Gastrocnemius medialis (tissue), 4 donors: ENCODE measurements around the gene CORO1A. TPM values are rescaled to one million over a fixed set of nuclear protein-coding genes. Genes with fewer than 3 reads are reported as not detected.

Source experiments
- ATAC-seq, 2 donors: fragments of 150-250 bp; one replicate each; pipeline ENCODE4 v1.9.1; 2016
- DNase-seq, 2 donors: peaks; one replicate each; pipeline ENCODE4 v3.0.0-alpha.2; 2019
- H3K27ac ChIP-seq, 4 donors: fragments of 200-600 bp; sonication (generic); 1 replicate in 1 of 4; 2 replicates in 3 of 4; pipeline ENCODE4 v1.5.1; 2016 to 2018; ENCODE audit warnings: mild to moderate bottlenecking in 2 of 4, moderate library complexity in 1 of 4
- H3K27me3 ChIP-seq, 3 donors: fragments of 200-600 bp; sonication (generic) in 2 of 3; 1 replicate in 1 of 3; 2 replicates in 2 of 3; pipeline versions ENCODE4 v1.5.1 to v1.6.0; 2016 to 2019; ENCODE audit warnings: mild to moderate bottlenecking in 1 of 3, moderate library complexity in 1 of 3
- H3K36me3 ChIP-seq, 2 donors: fragments of 200-600 bp; sonication (generic) in 1 of 2; one replicate each; pipeline ENCODE4 v1.5.1; 2017 to 2018
- H3K4me1 ChIP-seq, 2 donors: fragments of 200-600 bp; sonication (generic) in 1 of 2; one replicate each; pipeline ENCODE4 v1.5.1; 2016 to 2017; ENCODE audit warnings: mild to moderate bottlenecking in 2 of 2
- H3K4me3 ChIP-seq, 4 donors: fragments of 200-600 bp; sonication (generic) in 3 of 4; 1 replicate in 1 of 4; 2 replicates in 3 of 4; pipeline ENCODE4 v1.5.1; 2016 to 2019; ENCODE audit warnings: mild to moderate bottlenecking in 2 of 4
- H3K9me3 ChIP-seq, 3 donors: fragments of 200-600 bp; sonication (generic) in 2 of 3; 1 replicate in 1 of 3; 2 replicates in 2 of 3; pipeline ENCODE4 v1.5.1; 2016 to 2019
- CTCF ChIP-seq, 5 experiments: fragments of 450-650 bp in 3 of 5; fragments of 200-600 bp in 2 of 5; sonication (generic) in 2 of 5; IDR thresholded peaks in 4 of 5; conservative IDR thresholded peaks in 1 of 5; 1 replicate in 4 of 5; 2 replicates in 1 of 5; pipeline ENCODE4 v1.5.1; 2016 to 2019; ENCODE audit warnings: antibody characterized with exemption in 5 of 5, mild to moderate bottlenecking in 3 of 5, moderate library complexity in 3 of 5
- POLR2A ChIP-seq, 2 donors: fragments of 450-650 bp; IDR thresholded peaks; one replicate each; pipeline ENCODE4 v1.6.1; 2017; ENCODE audit warnings: antibody characterized with exemption in 2 of 2, mild to moderate bottlenecking in 2 of 2, moderate library complexity in 2 of 2
- in situ Hi-C, 4 donors: fragments of 200-750 bp; cut with MboI; loops; one replicate each; pipeline versions ENCODE4 v1.15.0 to v1.8.0; 2017; ENCODE audit warnings: low sequenced_read_pairs in 4 of 4
- intact Hi-C: fragments of 100-400 bp; cut with DNase I; formaldehyde crosslinking; loops from one replicate; pipeline ENCODE4 v1.15.1; 2023; ENCODE audit warnings: low total_unique reads
- total RNA-seq, 4 donors: library from RNA; depleted of rRNA; stranded (reverse); fragments of >200 nt; gene quantifications; one replicate each; pipeline versions ENCODE4 v1.1.0 to v1.2.3, GENCODE V29; 2016

The CORO1A gene
- total RNA-seq, 4 donors from 2014 or later = 0.44 to 8.9 (median 5.8) TPM

DNA sequence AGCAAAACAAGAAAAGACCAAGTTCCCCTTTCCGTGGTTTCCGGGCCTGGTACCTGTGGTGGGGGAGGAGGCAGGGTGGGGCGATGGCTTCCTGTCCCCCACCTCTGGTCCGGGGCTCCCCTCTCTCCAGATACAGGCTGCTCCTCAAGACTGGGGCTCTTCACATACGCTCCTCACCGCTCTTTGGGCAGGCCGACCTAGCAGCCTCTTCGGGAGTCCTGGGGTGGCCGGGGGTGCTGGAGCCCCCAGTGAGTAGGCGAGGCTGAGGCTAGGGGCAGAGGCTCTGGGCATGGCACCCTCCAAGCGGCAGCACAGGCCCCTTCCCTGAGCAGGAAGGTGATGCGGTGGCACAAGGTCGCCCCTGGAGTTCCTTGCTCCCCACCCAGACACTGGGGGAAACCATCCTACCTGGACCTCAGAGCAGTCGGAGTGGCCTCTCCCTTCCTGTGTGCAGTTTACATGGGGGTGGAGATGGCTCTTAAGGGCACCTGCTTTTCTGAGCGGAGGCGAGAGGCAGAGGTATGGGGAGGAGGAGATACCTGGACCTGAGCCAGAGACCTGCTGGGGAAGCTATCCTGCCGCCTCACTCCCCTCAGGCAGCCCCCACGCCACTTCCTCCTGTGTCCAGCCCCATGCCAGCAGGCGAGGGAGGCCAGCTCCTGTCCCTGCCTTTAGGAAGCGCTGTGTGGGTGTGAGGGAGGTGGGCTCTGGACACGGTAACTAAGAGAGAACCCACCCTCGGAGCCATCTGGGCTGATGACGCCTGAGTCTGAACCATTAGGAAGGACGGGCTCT lies 891 bp downstream of the CORO1A start:
- ATAC-seq = no peak
- no peaks in the 10 kb centered on the region for H3K9me3 ChIP-seq
- H3K4me3 ChIP-seq = peak overlapping the region in 2 of 4 donors; percentile 55 to 61
- TF ChIP-seq POLR2A (IDR thresholded peaks at IDR 0.05) (no peak), CTCF (IDR thresholded peaks at IDR 0.05 in 4 of 5, conservative IDR thresholded peaks at IDR 0.05 in 1 of 5) (no peak)
- H3K27me3 ChIP-seq = no peaks in the 10 kb centered on the region
- no peak overlapping the region for H3K27ac ChIP-seq
- H3K36me3 ChIP-seq = no peaks in the 10 kb centered on the region
- intact Hi-C loops = no loop called here
- peak in 1 of 2 donors; percentile 17 for DNase-seq
- peaks cover 3 to 7% of the 10 kb centered on the region in 2 donors for H3K4me1 ChIP-seq
- in situ Hi-C loops = loop anchor here in 1 of 4 donors (10.0 kb wide), 2 partner anchors 79 to 139 kb away; no protein-coding TSS in a partner anchor

- DNase-seq (no peak), ATAC-seq (no peak)
- Histone ChIP-seq H3K4me3 (peak overlapping the region in 1 of 4 donors; percentile 55), H3K4me1 (peaks cover 3 to 7% of the 10 kb centered on the region in 2 donors), H3K27ac (no peak overlapping the region), H3K27me3 (no peaks in the 10 kb centered on the region), H3K36me3 (no peaks in the 10 kb centered on the region), H3K9me3 (no peaks in the 10 kb centered on the region)
- intact Hi-C loops (no loop called here), in situ Hi-C loops (loop anchor here in 1 of 4 donors (10.0 kb wide), 2 partner anchors 80 to 140 kb away; no protein-coding TSS in a partner anchor)
- TF ChIP-seq POLR2A (IDR thresholded peaks at IDR 0.05) (no peak), CTCF (IDR thresholded peaks at IDR 0.05 in 4 of 5, conservative IDR thresholded peaks at IDR 0.05 in 1 of 5) (no peak)
Observed at GRCh38 chr16:30184891-30185682, 1.7 kb downstream of the CORO1A start.

DNA sequence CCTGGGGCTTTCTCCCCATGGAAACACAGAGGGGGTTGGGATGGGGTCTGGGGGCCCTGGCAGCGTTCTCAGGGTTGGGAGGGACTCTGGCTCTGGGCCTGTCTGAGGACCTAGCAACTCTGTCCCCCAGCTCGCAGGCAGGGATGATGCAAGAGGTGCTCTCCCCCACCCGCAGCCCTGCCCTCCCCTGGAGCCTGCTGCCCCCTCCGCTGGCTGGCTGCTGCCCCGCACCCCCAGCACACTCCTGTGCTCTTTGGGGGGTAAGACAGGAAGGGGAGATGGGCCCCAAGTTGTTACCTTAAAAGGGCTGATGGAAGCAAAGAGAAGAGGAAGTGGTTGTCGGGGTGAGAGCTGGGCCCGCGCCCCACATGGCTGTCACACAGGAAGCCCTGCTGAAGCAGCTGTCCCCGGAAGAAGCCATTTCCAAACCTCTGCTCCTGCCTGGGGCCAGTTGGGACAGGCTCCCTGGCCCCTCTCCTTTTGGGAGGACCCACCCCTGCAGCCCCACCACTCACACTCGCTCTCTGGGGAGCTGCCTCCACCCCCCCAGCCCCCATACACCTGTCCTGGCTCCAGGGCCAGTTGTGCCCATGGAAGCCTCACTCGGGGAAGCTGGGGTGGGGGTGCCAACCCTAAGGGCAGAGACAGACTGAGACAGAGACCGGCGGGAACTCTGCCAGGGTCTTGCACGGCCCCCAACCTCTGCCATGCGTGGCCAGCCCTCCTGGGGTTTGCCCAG lies 2.5 kb downstream of the CORO1A start:
- no peaks in the 10 kb centered on the region for H3K9me3 ChIP-seq
- intact Hi-C loops (no loop called here), in situ Hi-C loops (loop anchor here in 1 of 4 donors (10.0 kb wide), 2 partner anchors 81 to 141 kb away; no protein-coding TSS in a partner anchor)
- H3K27me3 ChIP-seq = no peaks in the 10 kb centered on the region
- H3K4me1 ChIP-seq = peaks cover 3 to 7% of the 10 kb centered on the region in 2 donors
- ATAC-seq (no peak), DNase-seq (peak in 1 of 2 donors; percentile 46)
- no peak overlapping the region for H3K27ac ChIP-seq
- no peak overlapping the region for H3K4me3 ChIP-seq
- no peaks in the 10 kb centered on the region for H3K36me3 ChIP-seq
- no peak for TF ChIP-seq CTCF (IDR thresholded peaks at IDR 0.05 in 4 of 5, conservative IDR thresholded peaks at IDR 0.05 in 1 of 5)
- no peak for TF ChIP-seq POLR2A (IDR thresholded peaks at IDR 0.05)

DNA sequence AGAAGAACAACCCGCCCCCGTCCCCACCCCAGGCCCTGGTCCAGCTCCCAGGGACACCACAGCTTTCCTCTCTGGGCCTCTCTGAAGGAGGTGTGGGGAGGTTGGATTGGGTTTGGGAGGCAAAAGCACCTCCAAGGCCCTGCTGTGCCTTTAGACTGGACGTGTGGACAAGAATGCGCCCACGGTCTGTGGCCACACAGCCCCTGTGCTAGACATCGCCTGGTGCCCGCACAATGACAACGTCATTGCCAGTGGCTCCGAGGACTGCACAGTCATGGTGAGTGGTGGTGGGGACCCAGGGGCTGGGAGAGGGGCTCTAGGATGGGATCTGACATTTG lies 3.0 kb downstream of the CORO1A start:
- Histone ChIP-seq H3K4me3 (no peak overlapping the region), H3K9me3 (no peaks in the 10 kb centered on the region), H3K4me1 (peaks cover 3 to 7% of the 10 kb centered on the region in 2 donors), H3K27me3 (no peaks in the 10 kb centered on the region), H3K27ac (no peak overlapping the region), H3K36me3 (no peaks in the 10 kb centered on the region)
- DNase-seq = no peak
- no peak for ATAC-seq
- in situ Hi-C loops = loop anchor here in 1 of 4 donors (10.0 kb wide), 2 partner anchors 82 to 142 kb away; no protein-coding TSS in a partner anchor
- TF ChIP-seq POLR2A (IDR thresholded peaks at IDR 0.05) (no peak), CTCF (IDR thresholded peaks at IDR 0.05 in 4 of 5, conservative IDR thresholded peaks at IDR 0.05 in 1 of 5) (no peak)
- intact Hi-C loops = no loop called here
